Activated CD8-positive, alpha-beta T cell treated with anti-CD3 and anti-CD28 coated beads for 36 hours (primary cell): ENCODE measurements around the gene NDUFS6. TPM values are rescaled to one million over a fixed set of nuclear protein-coding genes. Genes with fewer than 3 reads are reported as not detected.

ENCODE experiments used
- ATAC-seq: fragments of 200-7000 bp; cut with Tn5 transposase; one replicate; pipeline ENCODE4 v1.10.0; 2021; ENCODE audit warnings: mild to moderate bottlenecking, moderate library complexity
- CTCF ChIA-PET: fragments of 350-600 bp; sonication (Branson Sonifier 250); formaldehyde crosslinking; loops from one replicate; lab custom pipeline; 2021; ENCODE audit warnings: antibody characterized with exemption; lab: Charles Lee
- POLR2A ChIA-PET: fragments of 350-600 bp; sonication (Branson Sonifier 250); formaldehyde crosslinking; loops from one replicate; lab custom pipeline; 2021; ENCODE audit warnings: antibody characterized with exemption; lab: Charles Lee
- DNase-seq: peaks from one replicate; pipeline ENCODE4 v3.0.0-alpha.2; 2020
- H3K27ac Mint-ChIP-seq: one replicate; pipeline ENCODE4 v1.8.0; 2021; ENCODE audit warnings: mild to moderate bottlenecking, mixed read lengths
- H3K27me3 Mint-ChIP-seq: one replicate; pipeline ENCODE4 v1.8.0; 2021; ENCODE audit warnings: mixed read lengths
- H3K36me3 Mint-ChIP-seq: one replicate; pipeline ENCODE4 v1.8.0; 2021; ENCODE audit warnings: low read depth, mixed read lengths
- H3K4me1 Mint-ChIP-seq: one replicate; pipeline ENCODE4 v1.8.0; 2021; ENCODE audit warnings: low read depth, mixed read lengths
- H3K4me3 Mint-ChIP-seq: one replicate; pipeline ENCODE4 v1.8.0; 2021; ENCODE audit warnings: mild to moderate bottlenecking, moderate library complexity, mixed read lengths
- H3K9me3 Mint-ChIP-seq: one replicate; pipeline ENCODE4 v1.8.0; 2021; ENCODE audit warnings: mixed read lengths
- intact Hi-C: fragments of 100-400 bp; cut with micrococcal nuclease; formaldehyde crosslinking; loops from one replicate; pipeline ENCODE4 v1.10.0; 2022
- total RNA-seq, 2 experiments: library from RNA; stranded (reverse); gene quantifications; one replicate each; pipeline ENCODE4 v1.2.3, GENCODE V29; 2021
- TF ChIP-seq, protein P1 (sequence below): fragments of 200-600 bp; IDR thresholded peaks from one replicate; pipeline ENCODE4 v1.8.0; 2022; ENCODE audit warnings: antibody characterized with exemption, mild to moderate bottlenecking

NDUFS6 gene
- total RNA-seq, 2 experiments from 2014 or later: 32.2 to 39.1 TPM

DNA sequence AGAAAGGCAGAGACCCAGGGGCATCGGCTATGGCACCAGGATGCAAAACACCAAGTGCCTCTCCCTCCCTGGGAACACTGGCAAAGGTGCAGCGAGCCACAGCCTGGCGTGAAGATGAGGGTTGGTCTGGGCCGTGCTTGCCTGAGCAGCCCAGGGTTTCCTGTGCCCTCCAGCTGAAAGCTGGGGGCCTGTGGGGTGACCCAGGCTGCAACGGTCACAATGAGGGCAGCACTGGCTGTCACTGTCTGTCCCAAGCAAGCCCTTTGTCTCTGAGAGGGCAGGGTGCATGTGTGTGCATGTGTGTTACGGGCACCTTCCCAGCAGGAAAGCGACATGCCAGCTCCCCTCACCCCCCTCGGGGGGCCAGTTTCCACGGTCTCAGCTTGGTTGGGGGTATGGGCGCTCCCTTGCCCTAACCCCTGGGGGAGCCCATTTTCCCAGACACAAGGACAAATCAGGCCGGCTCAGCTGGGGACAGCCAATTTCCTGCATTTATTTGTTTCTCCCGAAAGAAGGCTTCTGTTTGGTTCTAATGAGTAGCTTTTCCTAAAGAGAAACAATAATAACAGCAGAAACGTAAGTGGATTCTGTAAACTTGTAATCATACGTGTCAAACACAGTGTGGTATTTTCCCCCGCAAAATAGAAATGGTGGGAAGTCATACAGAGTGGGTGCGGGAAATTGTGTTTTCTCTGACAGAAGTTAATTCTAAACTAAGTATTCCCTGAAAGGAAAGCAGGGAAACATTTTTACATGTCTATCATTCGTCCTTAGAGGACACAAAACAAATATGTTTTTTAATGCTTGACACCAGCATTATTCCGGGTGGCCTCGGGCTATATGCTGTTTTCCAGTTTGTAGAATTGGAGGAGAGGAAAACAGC is 22.8 kb upstream of the NDUFS6 start:
- H3K4me3 Mint-ChIP-seq: no peak overlapping the region
- DNase-seq: no peak

DNA sequence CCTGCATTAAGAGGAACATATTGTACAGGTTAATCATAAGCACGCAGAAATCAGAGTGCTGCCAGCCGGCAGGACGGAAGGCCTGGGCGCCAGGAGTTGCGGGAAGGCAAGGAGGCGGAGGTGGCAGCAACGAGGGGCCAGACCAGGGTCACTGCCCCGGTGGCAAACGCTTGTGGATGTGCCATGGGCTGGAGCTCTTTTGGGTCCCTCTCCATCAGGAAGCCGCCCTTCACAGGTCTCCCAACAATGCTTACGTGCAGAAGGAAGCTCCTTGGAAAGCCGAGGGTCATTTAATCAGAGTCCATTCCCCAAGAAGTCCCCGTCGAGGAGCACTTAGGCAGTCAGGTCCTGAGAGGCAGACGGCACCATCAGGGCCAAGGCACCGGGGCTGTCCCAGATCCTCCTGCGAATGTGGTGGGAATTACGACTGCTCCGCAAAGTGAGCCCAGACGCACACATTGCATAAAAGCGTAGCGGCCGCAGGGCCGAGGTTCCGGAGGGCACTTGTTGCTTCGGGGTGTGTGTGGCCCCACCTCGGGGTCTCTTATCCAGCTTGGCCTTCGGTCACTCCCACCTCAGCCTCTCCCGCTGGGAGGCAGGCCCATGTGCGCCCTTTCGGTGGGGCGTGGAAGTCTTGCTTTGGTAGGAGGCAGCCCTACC is 22.1 kb upstream of the NDUFS6 start:
- Mint-ChIP-seq H3K27me3 (no peaks in the 10 kb centered on the region), H3K4me1 (peaks cover 12% of the 10 kb centered on the region), H3K36me3 (no peaks in the 10 kb centered on the region), H3K27ac (no peak overlapping the region), H3K9me3 (no peaks in the 10 kb centered on the region), H3K4me3 (no peak overlapping the region)
- ChIA-PET POLR2A (interaction anchor here (0.6 kb wide), 1 partner anchor 412 kb away, joined by 3 read pairs; no protein-coding TSS in a partner anchor), CTCF (no interaction called here)
- DNase-seq (no peak), ATAC-seq (no peak)
- intact Hi-C loops: no loop called here
- TF ChIP-seq, protein P1, sequence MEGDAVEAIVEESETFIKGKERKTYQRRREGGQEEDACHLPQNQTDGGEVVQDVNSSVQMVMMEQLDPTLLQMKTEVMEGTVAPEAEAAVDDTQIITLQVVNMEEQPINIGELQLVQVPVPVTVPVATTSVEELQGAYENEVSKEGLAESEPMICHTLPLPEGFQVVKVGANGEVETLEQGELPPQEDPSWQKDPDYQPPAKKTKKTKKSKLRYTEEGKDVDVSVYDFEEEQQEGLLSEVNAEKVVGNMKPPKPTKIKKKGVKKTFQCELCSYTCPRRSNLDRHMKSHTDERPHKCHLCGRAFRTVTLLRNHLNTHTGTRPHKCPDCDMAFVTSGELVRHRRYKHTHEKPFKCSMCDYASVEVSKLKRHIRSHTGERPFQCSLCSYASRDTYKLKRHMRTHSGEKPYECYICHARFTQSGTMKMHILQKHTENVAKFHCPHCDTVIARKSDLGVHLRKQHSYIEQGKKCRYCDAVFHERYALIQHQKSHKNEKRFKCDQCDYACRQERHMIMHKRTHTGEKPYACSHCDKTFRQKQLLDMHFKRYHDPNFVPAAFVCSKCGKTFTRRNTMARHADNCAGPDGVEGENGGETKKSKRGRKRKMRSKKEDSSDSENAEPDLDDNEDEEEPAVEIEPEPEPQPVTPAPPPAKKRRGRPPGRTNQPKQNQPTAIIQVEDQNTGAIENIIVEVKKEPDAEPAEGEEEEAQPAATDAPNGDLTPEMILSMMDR: no peak

More for the DNA sequence above, 22.8 kb upstream of the NDUFS6 start:
- CTCF ChIA-PET: no interaction called here
- POLR2A ChIA-PET: interaction anchor here (0.6 to 1.0 kb wide), 2 partner anchors 20 to 411 kb away, joined by 3 read pairs; no protein-coding TSS in a partner anchor
- TF ChIP-seq, protein P1: no peak
- no peak for ATAC-seq
- intact Hi-C loops: no loop called here
- H3K4me1 Mint-ChIP-seq: peaks cover 9% of the 10 kb centered on the region
- H3K27me3 Mint-ChIP-seq: no peaks in the 10 kb centered on the region
- H3K9me3 Mint-ChIP-seq: no peaks in the 10 kb centered on the region
- no peak overlapping the region for H3K27ac Mint-ChIP-seq
- no peaks in the 10 kb centered on the region for H3K36me3 Mint-ChIP-seq

DNA sequence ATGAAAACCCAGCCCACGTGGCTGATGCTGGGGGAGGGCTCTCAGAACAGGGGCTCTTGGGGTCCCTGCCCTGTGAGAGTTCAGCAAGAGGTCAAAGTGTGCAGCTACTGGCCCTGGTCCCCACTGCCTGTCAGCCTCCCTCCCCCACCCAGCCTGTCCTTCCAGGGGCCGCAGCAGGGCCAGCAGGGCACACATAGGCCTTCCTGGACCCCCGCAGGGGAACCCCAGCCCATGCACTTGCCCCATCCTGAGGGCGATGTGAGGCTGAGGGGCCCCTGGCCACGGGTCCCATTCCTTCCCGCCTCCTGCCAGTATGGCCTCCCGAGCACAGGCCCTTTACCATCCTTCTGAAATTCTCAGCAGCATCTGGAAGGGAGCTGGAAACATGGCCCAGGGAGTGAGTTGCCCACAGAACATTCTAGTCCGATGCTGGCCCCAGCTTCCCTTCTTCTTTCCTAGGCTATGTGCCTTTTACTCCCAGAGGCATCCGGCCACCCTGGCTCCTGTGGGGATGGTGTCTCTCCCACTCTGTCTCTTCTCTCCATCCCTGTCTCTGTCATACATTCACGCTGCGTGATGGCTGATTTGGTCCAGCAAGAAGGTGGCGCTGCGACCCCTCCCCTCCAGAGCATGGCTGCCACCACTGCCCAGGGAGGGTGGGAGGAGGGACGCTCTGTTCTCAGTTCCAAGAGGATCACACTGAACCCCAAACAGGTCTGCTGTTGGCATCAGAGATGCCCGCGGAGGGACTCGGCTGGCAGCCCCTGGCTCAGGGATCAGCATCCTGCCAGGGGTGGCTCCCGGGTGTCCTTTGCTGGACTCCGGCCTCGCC is 21.2 kb upstream of the NDUFS6 start:
- Mint-ChIP-seq H3K27ac (no peak overlapping the region), H3K4me1 (peaks cover 19% of the 10 kb centered on the region), H3K36me3 (no peaks in the 10 kb centered on the region), H3K4me3 (no peak overlapping the region), H3K9me3 (no peaks in the 10 kb centered on the region), H3K27me3 (no peaks in the 10 kb centered on the region)
- no peak for ATAC-seq
- intact Hi-C loops: no loop called here
- TF ChIP-seq, protein P1: no peak
- ChIA-PET CTCF (no interaction called here), POLR2A (no interaction called here)
- DNase-seq: no peak

DNA sequence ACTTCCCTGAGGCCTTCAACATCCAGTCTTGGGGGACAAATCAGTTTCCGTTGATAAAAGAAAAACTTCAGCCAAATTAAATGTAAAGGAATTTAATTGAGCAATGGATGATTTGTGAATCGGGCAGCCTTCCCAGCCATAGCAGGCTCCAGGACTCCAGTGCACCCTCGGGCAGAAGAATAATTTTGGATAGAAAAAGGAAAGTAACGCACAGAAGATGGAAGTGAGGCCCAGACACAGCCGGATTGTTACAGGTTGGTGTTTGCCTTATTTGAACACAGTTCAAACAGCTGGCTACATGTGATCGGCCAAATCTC is 20.6 kb upstream of the NDUFS6 start:
- intact Hi-C loops: no loop called here

More for the DNA sequence above, 20.6 kb upstream of the NDUFS6 start:
- H3K27ac Mint-ChIP-seq: no peak overlapping the region
- H3K27me3 Mint-ChIP-seq: no peaks in the 10 kb centered on the region
- TF ChIP-seq, protein P1: no peak
- ChIA-PET POLR2A (no interaction called here), CTCF (no interaction called here)
- H3K4me1 Mint-ChIP-seq: peaks cover 22% of the 10 kb centered on the region
- DNase-seq (no peak), ATAC-seq (no peak)
- H3K36me3 Mint-ChIP-seq: no peaks in the 10 kb centered on the region
- H3K4me3 Mint-ChIP-seq: no peak overlapping the region
- no peaks in the 10 kb centered on the region for H3K9me3 Mint-ChIP-seq
